Fibroblast of skin of left biceps (primary cell): ENCODE data around the gene OTUB2.

Source experiments
- DNase-seq, 2 experiments: peaks; one replicate each; pipeline ENCODE4 v3.0.0-alpha.2; 2013; ENCODE audit warnings: low read depth in 2 of 2

The OTUB2 gene

DNA sequence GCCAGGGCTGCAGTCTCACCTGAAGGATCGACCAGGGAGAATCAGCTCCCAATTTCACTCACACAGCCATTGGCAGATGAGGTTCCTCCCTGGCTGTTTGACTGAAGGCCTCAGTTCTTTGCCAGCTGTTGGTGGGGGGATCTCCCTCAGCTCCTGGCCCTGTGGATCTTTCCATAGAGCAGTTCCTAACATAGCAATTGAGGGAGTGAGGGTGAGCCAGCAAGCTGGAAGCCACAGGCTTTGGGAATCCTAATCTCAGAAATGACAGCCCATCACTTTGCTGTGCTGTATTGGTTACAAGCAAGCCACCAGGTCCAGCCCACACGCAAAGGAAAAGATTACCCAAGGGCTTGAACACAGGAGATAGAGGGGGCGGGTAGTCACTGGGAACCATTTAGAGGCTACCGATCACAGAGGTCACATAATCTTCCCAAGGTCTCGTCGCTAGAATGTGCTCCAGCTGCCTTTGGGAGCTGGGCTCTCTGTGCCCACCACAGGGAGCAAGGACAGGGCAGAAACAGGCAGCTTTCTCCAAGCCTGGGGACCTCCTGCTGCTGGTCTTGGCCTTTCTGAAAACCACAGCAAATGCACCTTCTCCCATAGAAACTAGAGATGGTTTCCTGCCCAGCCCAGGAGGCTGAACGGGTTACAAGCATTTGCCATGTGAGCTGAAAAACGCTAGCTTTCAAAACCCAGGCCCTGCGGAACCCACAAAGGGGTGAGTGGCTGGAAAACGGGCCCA is 4.6 kb upstream of the OTUB2 start:
- no peak for DNase-seq

DNA sequence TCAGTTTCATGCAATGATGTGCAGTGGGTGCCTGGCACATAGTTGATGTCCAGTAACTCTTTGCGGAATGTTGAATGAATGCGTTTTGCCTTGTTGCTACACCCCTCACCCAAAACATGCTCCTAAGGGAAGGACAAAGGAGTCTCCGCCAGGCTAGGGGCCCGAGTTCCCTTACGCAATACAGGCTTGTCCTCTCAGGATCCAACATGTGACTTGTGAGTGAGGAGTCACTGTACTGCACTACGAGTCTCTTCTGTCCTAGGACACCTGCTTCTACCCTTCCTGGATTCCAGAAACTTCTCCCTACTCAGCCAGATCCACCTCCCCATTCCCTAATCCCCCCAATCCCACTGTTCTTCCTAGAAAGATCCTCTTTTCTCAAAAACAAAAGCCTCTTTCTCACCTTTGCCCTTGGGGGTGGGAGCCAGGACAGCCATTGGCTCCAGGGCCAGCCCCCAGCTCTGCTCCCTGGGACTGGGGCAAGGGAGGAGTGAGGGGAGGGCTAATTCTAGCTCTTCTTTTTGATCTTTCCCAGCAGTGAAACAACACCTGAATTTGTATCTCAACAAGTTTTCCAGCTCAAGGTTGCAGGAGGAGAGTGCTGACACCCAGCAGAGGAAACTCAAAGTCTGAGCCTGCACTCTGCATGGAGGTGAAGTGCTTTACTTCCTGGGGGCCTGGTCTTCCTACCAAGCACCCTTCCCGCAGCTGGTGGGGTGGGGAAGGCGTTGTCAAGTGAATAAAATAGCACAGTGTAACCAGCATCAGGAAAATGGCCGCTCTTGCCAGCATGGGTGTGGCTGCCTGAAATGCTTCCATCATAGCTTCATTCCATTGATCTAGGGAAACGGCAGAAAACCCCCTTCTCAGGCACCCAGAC is 3.4 kb upstream of the OTUB2 start:
- no peak for DNase-seq

DNA sequence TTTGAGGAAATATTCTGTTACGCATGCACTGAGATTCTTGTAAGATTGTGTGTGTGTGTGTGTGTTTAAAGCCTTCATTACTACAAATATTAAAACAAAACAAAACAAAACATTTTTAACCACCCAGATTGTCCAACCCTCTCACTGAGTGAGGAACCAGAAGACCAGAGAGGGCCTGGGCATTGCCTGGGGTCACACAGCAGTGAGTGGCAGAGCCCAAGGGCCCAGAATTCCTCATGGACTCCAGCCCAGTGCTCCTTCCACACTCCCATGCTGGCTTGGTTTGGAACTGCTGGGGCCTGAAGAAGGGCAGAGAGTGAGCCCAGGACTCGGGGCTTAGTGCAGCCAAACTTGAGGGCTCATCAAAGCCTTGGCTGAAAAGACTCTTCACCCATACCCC is 1.6 kb upstream of the OTUB2 start:
- DNase-seq, result no peak

DNA sequence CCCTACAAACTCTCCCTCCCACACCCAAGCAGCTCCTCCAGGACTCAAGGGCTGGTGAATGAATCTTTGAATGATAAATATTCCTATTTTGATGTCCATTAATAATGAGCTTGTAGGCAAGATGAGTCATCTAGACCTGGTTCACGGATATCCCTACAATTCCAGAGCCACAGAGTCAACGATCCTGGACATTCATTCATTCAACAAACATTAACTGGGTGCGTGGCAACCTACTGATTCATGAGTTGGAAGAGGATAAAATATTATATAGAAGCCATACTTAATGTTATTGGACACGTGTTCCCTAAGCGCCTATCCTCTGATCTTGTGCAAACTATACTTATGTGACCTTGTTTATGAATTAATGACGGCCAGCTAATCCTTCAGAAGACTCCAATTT is 420 bp upstream of the OTUB2 start:
- DNase-seq, result no peak

- DNase-seq, result no peak
Observed at GRCh38 chr14:94026889-94027469, 839 bp downstream of the OTUB2 start.

DNA sequence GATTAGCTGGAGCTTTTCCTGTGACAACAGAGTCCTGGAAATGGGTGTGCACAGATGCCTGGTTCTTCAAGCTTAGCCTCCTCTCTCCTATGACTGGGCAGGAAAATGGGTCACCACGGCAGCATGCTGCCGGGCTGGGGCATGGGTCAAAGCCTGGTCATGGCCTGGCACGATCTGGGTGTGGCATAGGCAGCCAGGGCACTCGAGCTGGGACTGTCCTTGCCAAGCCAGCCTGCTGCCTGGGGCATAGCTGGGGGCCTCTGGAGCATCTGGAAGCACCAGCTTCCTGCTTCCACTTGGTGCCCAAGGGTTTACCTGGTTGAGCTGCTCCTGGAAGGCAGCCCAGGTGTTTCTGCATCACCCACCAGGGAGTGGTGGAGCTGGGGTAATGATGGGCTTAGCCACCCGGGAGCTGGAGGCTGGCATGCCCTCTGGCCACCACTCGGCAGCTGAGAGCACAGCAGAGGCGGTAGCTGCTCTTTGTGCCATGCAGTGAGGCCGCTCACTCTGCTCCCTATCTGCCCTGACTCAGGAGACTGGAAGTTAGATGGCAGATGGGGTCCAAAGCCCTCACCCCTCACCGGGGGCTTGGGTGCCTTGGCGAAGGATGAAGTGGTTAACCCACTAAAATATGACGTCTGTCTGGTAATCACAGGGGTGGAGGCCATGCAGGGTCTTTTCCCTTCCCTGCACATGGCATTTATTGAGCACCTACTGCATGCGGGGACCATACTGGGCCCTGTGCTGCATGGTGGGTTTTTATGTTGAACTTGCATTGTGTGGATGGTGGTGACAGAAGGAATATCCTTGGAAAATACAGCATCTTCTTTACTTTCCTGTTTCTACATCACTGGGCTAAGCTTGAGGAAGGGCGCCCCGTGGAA is 1.7 kb downstream of the OTUB2 start:
- DNase-seq, result no peak

GRCh38 chr14:94028450-94028826 is 2.3 kb downstream of the OTUB2 start:
- no peak for DNase-seq

- no peak for DNase-seq
Observed at GRCh38 chr14:94029265-94029664, 3.1 kb downstream of the OTUB2 start.

DNA sequence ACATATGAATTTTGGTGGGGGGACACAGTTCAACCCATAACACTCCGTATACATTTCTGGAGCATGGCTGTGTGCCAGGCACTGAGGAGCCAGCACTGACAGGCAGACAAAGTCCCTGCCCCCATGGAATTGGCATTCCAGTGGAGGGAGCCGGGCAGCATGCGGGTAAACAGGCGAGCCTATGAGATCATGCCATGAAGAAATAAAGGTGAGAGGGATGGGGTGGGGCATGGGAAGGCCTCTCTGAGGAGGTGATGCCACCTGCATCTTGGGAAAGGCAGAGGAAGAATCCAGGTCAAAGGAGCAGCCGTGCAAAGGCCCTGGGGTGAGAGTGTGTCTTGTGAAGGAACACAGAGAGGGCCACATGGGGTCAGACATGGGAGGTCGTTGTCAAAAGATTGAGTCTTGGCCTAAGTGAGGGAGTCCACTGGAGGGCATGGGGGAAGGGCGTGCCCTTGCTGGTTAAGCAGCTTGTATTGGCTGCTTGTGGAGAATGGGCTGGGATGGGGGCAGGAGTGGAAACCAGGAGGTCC is 3.6 kb downstream of the OTUB2 start:
- no peak for DNase-seq

DNA sequence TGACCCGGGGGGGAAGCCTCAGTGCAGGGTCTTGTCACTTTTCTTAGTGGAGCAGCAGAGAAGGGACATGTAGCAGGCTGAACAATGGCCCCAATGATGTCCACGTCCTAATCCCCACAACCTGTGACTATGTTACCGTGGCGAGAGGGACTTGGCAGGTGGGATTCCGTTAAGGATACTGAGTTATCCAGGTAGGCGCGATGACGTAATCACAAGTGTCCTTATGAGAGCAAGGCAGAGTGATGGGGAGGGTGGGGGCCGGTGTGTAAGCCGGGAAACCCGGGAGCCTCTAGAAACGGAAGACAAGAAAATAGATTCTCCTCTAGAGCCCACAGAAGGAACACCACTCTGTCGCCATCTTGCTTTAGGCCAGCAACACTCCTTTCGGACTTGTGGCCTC is 4.4 kb downstream of the OTUB2 start:
- no peak for DNase-seq

- no peak for DNase-seq
Observed at GRCh38 chr14:94031161-94031882, 5.2 kb downstream of the OTUB2 start.

- DNase-seq, result no peak
Observed at GRCh38 chr14:94031883-94032279, 5.7 kb downstream of the OTUB2 start.

GRCh38 chr14:94034886-94035285 is 8.7 kb downstream of the OTUB2 start:
- no peak for DNase-seq

GRCh38 chr14:94036313-94037167 is 10.4 kb downstream of the OTUB2 start:
- peak; percentile 14 to 16 for DNase-seq

DNA sequence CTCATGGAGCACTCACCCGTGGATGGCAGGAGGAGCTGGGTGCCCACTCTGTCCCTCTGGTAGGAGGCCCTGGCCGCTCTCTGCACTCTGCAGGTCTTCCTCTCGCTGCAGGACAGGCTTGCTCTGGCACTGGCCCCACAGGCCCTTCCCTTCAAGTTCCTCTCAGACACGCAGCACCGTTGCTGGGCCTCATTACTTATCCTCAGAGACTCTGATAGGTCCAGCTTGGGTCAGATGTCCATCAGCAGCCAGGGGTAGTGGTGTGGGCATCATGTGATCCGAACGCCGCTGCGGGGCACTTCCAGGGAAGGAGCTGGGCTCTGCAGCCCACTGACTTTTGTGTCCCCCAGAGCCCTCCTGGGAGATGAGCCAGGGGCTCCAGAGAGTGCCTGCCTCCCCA is 11.8 kb downstream of the OTUB2 start:
- DNase-seq, result no peak

- no peak for DNase-seq
Observed at GRCh38 chr14:94038510-94038909, 12.4 kb downstream of the OTUB2 start.

- DNase-seq, result no peak
Observed at GRCh38 chr14:94038921-94039629, 12.9 kb downstream of the OTUB2 start.

- no peak for DNase-seq
Observed at GRCh38 chr14:94040247-94040646, 14.1 kb downstream of the OTUB2 start.

DNA sequence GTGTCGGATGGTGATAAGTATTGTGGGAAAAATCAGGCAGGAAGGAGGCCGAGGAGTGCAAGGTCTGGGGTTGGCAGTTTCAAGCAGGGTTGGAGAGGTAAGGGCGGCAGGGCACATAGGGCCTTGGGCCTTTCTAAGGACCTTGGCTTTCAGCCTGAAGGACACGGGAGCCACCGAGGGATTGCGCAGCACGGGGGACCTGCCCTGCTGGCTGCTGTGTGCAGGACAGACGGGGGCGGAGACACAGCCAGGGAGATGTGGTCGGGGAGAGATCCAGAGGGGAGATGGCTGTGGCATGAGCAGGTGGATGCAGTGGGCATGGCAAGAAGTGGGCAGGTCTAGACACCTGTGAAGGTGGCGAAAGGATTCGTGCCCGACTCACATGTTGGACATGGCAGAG is 14.7 kb downstream of the OTUB2 start:
- no peak for DNase-seq
